Left hindlimb (tissue), 1 donor: ENCODE results near the gene UMAD1.
"Not testable (repeated sequence)": the region's sequence is repeated elsewhere in the genome, so short reads cannot be mapped to it uniquely, and the experiment has no call there.

Experiments used
- DNase-seq: peaks from one replicate; pipeline ENCODE4 v3.0.0-alpha.2; 2018

Gene UMAD1

DNA sequence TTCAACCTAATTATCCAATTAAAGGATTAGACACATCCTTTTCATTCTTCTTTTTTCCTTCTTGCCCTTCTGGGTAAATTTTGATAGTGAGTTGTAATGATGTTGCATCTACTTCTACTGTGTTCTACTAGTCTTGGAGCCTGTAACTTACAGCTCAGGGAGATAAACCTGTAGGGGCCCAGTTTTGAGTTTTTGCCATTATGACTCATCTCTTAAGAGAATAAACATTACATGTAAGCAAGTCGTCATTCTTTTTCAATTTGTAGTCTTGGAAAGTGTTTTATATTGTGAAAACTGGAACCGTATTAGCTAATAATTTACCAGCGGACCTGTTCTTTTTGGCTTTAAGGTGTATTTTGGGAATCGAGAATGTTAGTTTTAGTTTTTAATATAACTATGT, 167.6 kb downstream of the UMAD1 start:
- no peak for DNase-seq

DNA sequence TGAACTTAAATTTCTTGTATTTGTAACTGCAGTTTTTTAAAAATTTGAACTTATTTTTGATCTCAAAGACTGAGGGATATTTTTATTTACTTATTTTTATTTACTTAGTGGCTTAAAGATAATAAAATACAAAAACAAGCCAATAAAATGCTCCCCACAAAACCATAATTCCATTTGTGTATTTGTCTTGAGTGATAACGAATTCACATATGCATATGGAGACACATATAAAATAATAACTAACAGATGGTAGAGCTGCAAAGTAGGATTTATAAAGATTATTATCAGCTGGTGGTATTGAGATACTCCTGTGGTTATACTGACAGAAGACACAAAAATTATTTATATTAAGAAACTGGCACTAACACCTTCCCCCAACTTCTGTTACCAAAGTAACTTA, 168.1 kb downstream of the UMAD1 start:
- no peak for DNase-seq

DNA sequence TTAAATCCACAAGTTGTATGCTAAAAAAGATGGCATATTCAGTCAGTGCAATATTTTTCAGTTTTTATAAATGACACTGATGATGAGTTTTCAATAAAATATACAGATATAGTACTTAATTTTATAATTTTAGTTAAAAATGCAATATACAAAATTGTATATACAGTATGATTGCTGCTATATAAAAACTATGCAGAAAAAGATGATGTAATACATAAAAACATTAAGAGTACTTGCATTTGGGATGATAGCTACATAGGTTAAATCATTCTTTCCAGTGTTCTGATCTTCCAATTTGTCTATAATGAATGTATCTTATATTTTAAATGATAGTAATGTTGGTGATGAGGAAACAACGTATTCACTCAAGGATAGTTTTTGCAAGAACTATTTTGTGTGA, 169.8 kb downstream of the UMAD1 start:
- no peak for DNase-seq

DNA sequence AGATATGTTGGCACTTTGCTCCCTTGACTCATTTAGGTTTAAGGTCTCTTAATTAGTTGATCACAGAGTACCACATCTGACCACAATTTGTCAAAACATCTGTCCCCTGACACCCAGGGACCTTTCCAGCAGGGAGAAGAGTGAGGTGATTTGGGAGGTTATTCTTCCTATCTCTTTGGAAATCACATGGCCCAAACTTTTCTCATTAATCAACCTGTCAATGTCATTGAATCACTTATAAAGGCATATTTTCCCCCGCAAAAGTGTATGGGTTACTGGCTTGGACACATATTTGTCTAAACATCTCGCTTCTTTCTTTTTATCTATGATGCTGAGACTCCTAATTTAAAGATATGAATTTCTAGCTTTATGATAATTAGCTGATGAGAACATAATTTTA, 170.3 kb downstream of the UMAD1 start:
- no peak for DNase-seq

DNA sequence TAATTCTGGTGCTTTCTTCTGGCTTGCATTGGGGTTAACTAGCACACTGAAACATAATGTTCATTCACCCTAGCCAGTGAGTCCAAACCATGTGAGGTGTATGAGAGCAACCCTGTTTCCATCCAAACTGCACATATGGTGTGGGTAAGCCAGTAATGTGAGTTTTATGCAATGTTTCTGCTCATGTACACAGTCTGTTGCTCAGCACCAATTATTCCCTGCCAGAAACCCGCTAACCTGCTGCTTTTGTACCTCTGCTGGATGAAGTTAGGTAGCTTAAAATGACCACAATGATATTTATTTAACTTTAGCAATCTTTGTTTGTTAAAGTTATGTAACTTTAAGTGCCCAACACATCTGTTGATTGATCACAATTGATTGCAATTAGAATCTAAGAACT, 171.6 kb downstream of the UMAD1 start:
- no peak for DNase-seq

DNA sequence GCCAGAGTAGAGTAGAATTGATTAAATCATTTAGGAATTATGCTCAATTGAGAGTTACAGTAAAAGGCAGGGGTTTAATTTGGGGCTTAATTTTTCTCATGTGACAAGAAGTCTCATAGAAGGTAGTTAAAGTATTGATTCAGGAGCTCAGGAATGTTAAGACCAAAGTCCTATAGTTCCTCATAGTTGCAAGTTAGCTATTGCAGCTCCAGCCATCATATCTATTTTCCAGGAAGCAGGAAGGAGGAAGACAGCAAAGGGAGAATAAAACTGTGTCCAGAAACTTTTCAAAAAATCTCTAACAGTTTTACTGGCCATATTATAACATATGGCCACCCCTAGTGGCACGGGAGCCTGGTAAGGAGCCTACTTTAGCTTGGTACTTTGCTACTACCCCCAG, 174.8 kb downstream of the UMAD1 start:
- DNase-seq: no peak

DNA sequence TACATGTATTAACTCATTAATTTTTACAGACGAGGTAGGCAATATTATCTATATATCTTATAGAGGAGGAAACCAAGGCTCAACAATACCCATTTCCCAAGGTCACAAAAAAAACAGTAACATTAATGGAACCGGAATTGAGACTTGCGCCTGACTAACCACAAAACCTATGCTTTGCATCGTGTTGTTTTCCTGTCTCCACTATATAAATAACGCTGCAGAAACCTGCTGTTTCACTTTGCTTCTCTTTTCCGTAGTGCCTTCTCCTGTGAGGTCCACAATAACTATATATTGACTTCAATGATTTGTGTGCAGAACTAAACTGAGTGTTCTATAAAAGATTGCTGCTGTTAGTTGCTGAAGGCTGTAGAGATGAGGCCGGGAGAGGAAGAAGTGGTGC, 175.5 kb downstream of the UMAD1 start:
- DNase-seq: no peak

DNA sequence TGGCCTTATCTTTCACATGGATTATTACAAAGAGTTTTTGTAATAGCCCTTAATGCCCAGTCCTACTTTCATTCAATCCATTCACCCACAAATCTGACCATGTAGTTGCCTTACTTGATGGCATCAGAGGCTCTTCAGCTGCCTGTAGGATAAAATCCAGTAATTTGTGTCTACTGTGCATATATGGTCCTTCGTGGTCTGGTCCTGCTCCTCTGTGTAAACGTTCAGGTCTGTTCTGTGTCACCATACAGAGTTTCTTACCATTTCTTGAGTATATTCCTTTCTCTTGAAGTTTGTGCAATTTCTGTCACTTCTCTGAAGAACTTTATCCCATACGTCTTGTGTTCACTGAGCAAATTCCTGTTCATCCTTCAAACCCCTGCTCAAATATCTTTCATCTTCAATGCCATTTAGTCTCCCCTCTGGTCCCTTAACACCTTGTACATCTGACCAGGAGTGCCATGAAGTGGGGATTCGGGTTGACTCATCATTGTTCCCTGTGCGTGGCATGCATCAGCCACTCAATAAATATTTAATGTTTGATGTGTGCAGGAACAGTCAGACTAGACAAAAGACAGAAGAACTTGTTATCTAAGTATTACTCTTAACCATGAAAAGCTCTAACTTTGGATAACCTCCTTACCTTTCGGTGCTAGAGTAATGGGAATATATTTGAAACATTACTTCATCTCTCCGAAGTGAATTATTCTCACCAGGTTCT, 176.4 kb downstream of the UMAD1 start:
- no peak for DNase-seq

DNA sequence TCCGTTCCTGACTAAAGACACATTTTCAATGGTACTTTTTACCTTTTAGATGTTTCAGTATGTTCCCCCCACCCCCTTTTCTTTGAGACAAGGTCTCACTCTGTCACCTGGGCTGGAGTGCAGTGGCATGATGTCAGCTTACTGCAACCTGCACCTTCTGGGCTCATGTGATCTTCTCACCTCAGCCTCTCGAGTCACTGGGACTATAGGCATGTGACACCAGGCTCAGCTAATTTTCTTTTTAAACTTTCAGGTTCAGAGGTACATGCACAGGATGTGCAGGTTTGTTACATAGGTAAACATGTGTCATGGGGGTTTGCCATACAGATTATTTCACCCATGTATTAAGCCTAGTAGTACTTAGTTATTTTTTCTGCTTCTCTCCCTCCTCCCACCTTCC, 177.2 kb downstream of the UMAD1 start:
- DNase-seq: no peak

DNA sequence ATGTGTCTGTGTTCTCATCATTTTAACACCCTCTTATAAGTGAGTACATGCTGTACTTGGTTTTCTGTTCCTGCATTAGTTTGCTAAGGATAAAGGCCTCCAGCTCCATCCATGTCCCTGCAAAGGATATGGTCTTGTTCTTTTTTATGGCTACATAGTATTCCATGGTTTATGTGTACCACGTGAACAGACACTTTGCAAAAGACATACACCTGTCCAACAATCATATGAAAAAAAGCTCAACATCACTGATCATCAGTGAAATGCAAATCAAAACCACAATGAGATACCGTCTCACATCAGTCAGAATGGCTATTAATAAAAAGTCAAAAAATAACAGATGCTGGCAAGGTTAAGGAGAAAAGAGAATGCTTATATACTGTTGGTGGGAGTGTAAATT, 177.6 kb downstream of the UMAD1 start:
- DNase-seq: not testable (repeated sequence)

DNA sequence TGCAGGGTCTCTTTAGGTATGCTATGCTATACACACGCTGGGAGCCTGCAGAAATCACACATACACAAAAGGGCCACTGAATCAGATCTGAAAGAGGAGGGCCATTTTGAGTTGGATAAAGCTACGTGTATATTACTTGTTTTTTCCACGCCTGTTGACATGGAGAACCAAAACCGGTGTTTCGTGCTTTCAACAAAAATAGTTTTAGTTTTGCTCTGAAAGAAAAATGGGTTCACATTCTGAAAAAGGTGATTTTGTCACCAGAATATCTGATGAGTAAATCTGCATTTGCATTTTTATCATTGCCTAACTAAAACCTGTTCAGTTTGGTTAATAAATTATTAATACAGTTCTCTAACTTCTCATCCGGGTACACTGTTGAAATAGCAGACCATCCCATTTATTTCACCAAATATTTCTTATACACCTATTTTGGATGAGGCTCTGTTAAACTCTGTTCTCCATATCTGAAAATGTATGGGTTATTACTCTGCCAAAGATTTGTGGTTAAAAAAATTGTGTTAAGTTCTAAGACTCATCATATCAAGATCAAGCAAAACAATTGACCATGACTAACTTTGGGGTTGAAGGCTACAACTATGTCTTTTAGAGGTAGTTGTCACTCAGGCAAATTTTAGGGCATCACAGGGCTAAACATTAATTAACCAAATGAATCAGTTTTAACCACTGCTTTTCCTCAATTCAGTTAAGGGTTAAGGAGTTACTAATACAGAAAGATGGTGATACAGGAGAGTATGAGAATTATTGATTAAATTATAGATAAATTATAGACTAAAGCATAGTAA, 179.1 kb downstream of the UMAD1 start:
- no peak for DNase-seq

DNA sequence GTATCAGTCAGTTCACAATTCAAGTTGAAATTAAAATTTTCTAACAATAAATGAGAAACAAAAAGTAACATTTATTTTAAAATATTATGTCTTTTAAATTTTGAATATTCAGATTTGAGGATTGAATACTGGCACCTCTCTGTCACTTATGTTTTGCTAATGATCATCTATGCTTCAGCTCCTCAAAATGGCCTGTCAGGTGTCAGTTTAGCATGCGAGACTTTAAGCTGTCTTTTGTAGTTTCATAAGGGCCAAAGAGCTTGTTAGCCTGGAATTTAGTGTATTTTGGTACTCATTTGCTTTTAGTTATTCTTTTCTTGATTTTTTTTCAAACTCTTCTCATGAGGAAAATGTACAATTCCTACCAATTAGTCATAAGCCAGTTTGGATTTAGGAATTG, 179.9 kb downstream of the UMAD1 start:
- DNase-seq: no peak

DNA sequence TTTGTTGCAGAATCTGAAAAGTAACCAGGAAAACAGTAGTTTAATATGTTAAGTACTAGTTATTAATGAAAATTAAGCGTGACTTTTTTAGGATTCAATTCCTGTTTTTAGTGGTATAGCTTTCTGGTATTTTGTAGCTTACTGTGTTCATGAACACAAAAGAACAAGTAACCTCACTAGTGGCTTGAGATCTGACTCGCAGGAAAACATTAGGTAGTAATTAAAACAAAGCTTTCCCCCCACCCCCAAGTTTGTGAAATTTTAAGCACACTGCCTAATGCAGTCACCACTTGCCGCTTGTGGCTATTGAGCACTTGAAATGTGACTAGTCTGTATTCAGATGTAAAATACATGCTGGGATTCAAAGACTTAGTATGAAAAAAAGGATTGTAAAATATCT, 180.4 kb downstream of the UMAD1 start:
- no peak for DNase-seq

DNA sequence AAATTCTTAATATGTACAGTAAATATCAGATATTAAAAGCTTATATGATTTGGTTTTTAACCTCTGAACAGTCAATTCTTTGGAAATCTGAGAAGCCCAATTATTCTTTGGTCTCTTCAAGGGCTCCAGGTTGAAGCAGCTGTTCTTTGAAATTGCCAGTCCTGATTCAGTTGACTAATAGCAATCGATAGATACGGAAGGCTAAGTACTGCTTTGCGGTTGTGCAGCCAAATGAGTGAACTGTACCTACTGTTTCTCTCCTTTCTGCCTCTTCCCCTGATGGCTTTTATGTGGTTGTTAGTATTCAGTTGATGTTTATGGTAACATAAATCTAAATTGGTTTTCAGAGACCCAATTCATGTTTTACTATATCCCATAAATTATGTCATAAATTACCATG, 181.0 kb downstream of the UMAD1 start:
- DNase-seq: no peak

DNA sequence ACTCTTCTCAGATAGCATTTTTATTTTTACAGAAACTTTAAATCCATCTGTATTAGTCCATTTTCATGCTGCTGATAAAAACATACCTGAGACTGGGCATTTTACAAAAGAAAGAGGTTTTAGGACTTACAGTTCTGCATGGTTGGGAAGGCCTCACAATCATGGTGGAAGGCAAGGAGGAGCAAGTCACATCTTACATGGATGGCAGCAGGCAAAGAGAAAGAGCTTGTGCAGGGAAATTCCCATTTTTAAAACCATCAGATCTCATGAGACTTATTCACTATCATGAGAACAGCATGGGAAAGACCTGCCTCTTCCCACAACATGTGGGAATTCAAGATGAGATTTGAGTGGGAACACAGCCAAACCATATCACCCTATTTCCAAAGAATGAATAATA, 184.7 kb downstream of the UMAD1 start:
- DNase-seq: not testable (repeated sequence)

DNA sequence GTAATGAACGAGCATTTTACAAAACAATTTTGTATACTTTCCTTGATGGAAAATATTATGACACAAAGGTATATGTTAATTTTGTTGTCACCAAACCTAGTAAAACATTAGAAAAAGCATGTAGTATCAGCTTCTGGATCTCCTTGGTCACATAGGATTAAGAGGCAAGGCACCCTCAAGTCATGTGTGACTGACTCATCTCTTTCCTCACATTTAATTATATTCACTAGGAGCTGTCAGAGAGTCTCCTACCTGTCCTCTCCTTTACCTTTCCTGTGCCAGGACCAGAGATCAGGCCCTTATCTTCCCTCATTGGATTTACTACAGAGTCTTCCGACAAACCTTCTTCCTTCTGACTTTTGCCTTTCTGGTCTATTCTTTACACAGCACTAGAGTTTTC, 189.1 kb downstream of the UMAD1 start:
- no peak for DNase-seq

DNA sequence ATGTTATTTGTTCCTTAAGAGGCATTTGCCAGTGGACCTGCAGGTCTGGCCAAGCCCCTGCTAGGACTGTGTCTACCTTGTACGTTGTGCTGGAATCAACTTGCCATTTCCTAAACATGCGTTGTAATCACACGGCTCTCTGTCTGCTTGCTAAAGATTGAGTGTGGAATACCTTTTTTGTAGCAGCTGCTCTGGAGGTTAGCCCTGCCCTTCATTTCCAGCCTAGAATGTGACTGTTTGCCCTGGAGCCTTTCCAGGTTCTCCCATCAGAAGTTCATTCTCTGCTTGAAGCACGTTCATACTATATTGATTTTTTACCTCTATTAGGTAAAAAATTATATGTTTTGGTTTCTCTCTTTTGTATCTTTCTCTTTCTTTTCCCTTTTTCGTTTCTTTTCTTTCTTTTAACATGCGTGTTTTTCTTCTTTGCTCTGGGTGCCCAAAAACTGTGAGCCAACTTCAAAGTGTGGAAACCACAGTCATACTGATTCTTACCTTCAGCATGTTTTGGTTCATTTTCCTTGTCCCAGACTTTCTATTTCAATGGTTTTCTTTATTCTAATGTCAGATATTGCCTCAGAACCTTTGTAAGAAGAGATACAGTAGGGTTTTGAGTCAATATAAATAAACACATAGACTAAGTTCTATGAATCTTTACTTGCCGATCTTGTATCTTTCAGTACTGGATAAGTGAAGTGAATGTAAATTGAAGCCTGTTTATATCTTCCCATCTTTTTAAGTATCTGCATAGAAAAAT, 189.7 kb downstream of the UMAD1 start:
- DNase-seq: no peak

DNA sequence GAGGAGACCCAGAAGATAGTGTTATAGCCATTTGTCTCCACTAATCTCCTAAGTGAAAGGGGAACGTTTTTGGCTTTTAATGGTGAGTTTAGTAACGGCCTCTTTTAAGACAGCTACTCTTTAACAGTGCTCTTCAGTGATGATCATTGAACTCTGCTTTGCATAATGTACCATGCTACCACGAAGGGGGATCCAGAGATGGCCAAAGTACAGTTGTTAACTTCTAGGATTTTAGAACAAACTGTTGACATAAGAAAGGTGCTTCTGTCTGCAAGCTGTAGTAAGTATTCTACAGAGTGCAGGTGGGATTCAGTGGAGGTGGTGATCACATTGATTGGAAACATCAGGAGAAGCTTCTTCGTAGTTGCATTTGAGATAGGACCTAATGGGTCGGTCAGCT, 192.0 kb downstream of the UMAD1 start:
- no peak for DNase-seq

DNA sequence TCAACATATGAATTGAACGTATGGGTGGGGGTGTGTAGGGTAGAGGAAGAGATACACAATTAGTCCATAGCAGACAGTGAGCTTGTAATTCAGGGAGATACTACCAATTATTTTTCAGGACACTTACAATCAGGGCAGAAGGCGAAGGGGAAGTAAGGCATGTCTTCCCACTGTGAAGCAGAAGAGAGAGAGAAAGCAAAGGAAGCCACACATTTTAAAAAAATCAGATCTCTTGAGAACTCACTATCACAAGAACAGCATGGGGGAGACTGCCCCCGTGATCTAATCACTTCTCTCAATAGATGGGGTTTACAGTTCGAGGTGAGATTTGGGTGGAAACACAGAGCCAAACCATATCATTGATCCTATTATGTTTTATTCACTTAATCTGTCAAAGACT, 194.2 kb downstream of the UMAD1 start:
- no peak for DNase-seq

DNA sequence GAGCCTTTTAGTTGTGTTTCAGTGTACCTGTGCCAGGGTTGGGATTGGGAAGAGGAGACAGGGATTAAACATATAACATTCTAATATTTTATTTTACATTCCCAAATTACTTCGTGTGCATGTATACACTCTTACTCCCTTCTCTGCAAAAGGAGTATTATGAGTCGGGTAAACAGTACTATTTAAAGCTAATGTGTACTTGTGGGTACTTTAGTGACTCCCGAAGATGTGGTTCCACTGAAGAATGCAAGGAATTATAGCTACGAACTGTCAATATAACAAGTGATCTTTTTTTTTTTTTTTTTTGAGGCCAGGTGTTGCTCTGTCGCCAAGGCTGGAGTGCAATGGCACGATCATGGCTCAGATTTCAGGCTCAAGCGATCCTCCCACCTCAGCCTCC, 200.5 kb downstream of the UMAD1 start:
- DNase-seq: no peak

DNA sequence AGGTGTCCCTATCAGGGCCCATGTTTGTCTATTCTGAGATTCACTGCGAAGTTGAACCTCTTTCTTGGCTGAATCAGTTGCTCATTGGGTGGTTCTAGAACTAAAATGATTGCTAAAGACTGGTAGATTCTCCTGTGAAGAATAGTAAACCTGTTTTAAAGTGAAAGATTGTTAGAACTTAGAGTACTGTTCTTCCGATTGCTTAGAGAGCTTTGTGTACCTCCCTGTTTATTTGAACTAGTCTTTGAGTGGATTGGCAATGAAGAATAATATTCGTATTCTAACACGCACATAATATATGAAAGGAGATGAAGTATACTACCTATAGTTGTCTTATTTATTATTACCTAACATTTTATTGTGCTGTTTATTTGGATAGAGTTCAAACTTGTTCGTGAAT, 202.7 kb downstream of the UMAD1 start:
- no peak for DNase-seq

DNA sequence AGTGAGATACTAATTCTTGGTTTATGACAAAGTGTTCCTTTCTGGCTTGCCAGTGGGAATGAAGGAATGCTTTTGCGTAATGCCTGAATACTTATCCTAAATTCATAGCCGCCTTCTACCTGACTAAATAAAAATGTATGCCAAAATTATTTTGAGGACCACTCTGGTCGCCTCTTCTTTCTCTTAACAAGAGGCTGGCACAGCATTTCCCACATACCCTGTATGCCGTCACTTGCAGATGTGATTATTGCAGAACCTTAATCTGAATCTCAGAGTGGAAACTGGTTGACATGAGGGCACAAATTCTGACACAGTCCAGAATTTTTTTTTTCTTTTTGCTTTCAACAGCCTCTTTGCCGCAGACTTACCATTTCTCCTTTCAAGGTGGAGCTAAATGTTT, 203.4 kb downstream of the UMAD1 start:
- DNase-seq: no peak

DNA sequence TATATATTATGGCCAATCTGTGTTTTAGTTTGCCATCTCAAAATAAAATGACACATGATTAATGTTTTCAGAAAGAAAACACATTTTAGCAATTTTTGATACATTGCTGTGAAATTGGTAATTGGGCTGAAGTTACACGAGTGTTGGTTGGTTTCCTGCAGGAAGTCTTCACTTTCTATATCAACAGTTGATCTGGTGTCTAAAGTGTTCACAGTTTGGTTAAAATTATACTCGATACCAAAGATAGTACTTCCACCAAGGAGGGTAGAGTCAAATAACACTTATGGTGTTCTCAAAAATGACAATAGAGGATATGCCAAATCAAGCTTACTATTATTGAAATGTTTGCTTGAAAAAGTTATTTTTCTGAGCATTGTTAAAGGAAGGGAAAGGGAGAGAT, 207.7 kb downstream of the UMAD1 start:
- no peak for DNase-seq

DNA sequence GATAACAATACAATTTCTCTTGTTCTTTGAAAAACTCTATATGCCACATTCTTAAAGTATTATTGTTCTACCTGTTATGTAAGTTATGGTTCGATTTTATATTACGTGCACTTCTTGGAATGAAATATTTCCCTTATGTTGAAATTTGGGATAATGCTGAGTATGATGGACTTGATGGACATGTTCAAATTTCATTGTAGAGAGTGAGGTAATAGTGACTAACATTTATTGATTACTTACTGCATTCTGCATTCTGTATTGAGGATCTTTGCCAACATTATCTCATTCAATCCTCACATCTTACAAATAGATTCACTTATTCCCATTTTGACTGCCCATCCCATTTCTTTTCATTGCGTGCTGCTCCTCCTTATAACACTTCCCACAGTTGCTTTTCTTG, 208.3 kb downstream of the UMAD1 start:
- no peak for DNase-seq
